HG03342 (cell line): ENCODE results near the gene ST8SIA6.
"Not testable (repeated sequence)": the region's sequence is repeated elsewhere in the genome, so short reads cannot be mapped to it uniquely, and the experiment has no call there.

Experiments
- ATAC-seq: cut with Tn5 transposase; IDR thresholded peaks from one replicate; pipeline ENCODE4 v1.9.1; 2021; ENCODE audit warnings: mild to moderate bottlenecking, moderate library complexity; ENCODE audit not compliant: unreplicated experiment

Gene ST8SIA6

GRCh38 chr10:17460756-17461155 lies 6.4 kb upstream of the ST8SIA6 start:
- ATAC-seq, result no peak

GRCh38 chr10:17457083-17457482 lies 2.7 kb upstream of the ST8SIA6 start:
- no peak for ATAC-seq

- no peak for ATAC-seq
Observed at GRCh38 chr10:17456032-17456548, 1.7 kb upstream of the ST8SIA6 start.

- ATAC-seq, result no peak
Observed at GRCh38 chr10:17455015-17455520, 673 bp upstream of the ST8SIA6 start.

- peak; percentile 42 for ATAC-seq
Observed at GRCh38 chr10:17453373-17454091, 863 bp downstream of the ST8SIA6 start.

- no peak for ATAC-seq
Observed at GRCh38 chr10:17453035-17453372, 1.4 kb downstream of the ST8SIA6 start.

GRCh38 chr10:17452060-17452841 lies 2.1 kb downstream of the ST8SIA6 start:
- no peak for ATAC-seq

- ATAC-seq, result no peak
Observed at GRCh38 chr10:17450024-17450423, 4.4 kb downstream of the ST8SIA6 start.

- ATAC-seq, result no peak
Observed at GRCh38 chr10:17445400-17445998, 8.9 kb downstream of the ST8SIA6 start.

- no peak for ATAC-seq
Observed at GRCh38 chr10:17444388-17444714, 10.0 kb downstream of the ST8SIA6 start.

GRCh38 chr10:17443707-17444387 lies 10.5 kb downstream of the ST8SIA6 start:
- peak; percentile 90 for ATAC-seq

- no peak for ATAC-seq
Observed at GRCh38 chr10:17438583-17438982, 15.8 kb downstream of the ST8SIA6 start.

- not testable (repeated sequence) for ATAC-seq
Observed at GRCh38 chr10:17436578-17436977, 17.8 kb downstream of the ST8SIA6 start.

GRCh38 chr10:17435953-17436352 lies 18.4 kb downstream of the ST8SIA6 start:
- ATAC-seq, result no peak

- no peak for ATAC-seq
Observed at GRCh38 chr10:17435187-17435586, 19.2 kb downstream of the ST8SIA6 start.

GRCh38 chr10:17432723-17433122 lies 21.7 kb downstream of the ST8SIA6 start:
- ATAC-seq, result no peak

GRCh38 chr10:17431871-17432311 lies 22.5 kb downstream of the ST8SIA6 start:
- ATAC-seq, result no peak

GRCh38 chr10:17430647-17431355 lies 23.6 kb downstream of the ST8SIA6 start:
- ATAC-seq, result peak; percentile 43

GRCh38 chr10:17429490-17429889 lies 24.9 kb downstream of the ST8SIA6 start:
- no peak for ATAC-seq

GRCh38 chr10:17428351-17429097 lies 25.9 kb downstream of the ST8SIA6 start:
- ATAC-seq, result peak; percentile 56
